Stimulated activated effector memory CD8-positive, alpha-beta T cell treated with anti-CD3 and anti-CD28 coated beads, Interleukin-12 subunit alpha, Interleukin-12 subunit beta, amount 100 ng/mL, for 72 hours (primary cell): ENCODE data around the gene LHFPL3.
A peak's percentile ranks its signal among the peaks of the same experiment; 100 is the strongest.

Source experiments
- ATAC-seq: fragments of 150-1000 bp; cut with Tn5 transposase; 2 replicates; pipeline ENCODE4 v1.10.0; 2021
- DNase-seq, 2 donors: peaks; one replicate each; pipeline ENCODE4 v3.0.0; 2021 to 2022; ENCODE audit warnings: low spot score in 2 of 2
- H3K27ac Mint-ChIP-seq: one replicate; pipeline ENCODE4 v1.8.0; 2022; ENCODE audit warnings: mild to moderate bottlenecking, mixed read lengths
- H3K36me3 Mint-ChIP-seq: one replicate; pipeline ENCODE4 v1.8.0; 2022; ENCODE audit warnings: mild to moderate bottlenecking, mixed read lengths
- H3K4me1 Mint-ChIP-seq: one replicate; pipeline ENCODE4 v1.8.0; 2022; ENCODE audit warnings: mixed read lengths
- H3K4me3 Mint-ChIP-seq: one replicate; pipeline ENCODE4 v1.8.0; 2022; ENCODE audit warnings: mild to moderate bottlenecking, mixed read lengths
- H3K9me3 Mint-ChIP-seq: one replicate; pipeline ENCODE4 v1.8.0; 2022; ENCODE audit warnings: mixed read lengths

LHFPL3 gene

DNA sequence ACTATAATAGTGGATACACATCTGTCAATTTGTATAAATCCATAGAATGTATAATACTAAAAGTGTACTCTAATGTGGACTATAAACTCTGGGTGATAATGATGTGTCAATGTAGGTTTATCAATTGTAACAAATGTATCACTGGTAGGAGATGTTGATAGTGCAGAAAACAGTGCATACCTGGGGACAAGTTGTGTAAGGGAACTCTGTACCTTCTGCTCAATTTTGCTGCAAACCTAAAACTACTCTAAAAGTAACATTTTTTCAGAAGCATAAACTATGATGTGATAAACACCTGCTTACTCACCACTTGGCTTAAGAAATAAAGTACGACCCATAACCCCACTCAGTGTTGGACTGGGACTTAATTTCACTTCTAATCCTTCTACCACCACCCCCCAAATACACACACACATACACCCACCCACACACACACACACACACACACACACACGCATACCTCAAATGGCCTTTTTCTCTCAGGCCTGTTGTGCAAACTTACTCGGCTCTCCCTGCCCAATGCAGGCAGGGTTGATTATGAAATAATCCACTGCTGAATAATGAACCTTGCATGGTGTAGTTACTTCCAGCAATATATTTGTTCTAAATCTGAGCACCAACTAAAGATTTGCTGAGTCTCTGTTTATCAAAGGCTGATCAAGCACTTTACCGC lies 531.5 kb downstream of the LHFPL3 start:
- H3K4me1 Mint-ChIP-seq: peaks cover 14% of the 10 kb centered on the region

DNA sequence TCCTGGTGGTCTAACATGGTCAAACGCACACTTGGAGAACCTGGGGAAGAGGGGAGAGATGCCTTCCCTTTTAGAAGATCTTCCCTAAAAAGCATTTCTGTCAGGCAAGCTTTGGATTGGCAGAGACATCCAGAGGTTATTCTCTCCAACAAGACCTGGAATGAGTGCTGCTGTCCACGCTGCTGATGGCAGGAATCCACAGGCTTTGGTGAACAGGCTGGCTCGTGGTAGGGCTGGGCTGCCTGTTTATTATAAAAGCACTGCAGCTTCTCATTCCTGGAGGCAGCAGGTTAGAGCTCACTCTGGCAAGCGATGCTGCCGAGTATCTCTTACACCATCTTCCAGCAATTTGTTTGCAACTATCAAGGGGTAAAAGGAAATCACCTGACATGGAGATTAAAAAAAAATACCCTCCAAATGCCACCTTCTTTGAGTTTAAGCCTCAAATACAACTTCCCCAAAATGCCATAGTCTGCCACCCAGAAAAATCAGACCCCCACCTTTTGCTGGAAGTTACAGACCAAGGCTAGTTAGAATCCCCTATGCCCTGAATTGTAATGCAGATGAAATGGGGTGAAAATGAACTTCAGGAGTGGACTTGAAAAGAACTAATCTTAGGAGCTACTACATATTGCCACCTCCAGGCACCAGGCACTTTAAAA lies 533.5 kb downstream of the LHFPL3 start:
- DNase-seq: no peak
- H3K9me3 Mint-ChIP-seq: no peaks in the 10 kb centered on the region
- no peaks in the 10 kb centered on the region for H3K36me3 Mint-ChIP-seq
- no peak overlapping the region for H3K27ac Mint-ChIP-seq
- no peak for ATAC-seq
- H3K4me1 Mint-ChIP-seq: peaks cover 14% of the 10 kb centered on the region
- no peak overlapping the region for H3K4me3 Mint-ChIP-seq

More for the DNA sequence above, 531.5 kb downstream of the LHFPL3 start:
- Mint-ChIP-seq H3K36me3 (no peaks in the 10 kb centered on the region), H3K9me3 (no peaks in the 10 kb centered on the region), H3K4me3 (no peak overlapping the region), H3K27ac (no peak overlapping the region)
- ATAC-seq (no peak), DNase-seq (no peak)

GRCh38 chr7:104862719-104863118 lies 534.3 kb downstream of the LHFPL3 start:
- Mint-ChIP-seq H3K9me3 (no peaks in the 10 kb centered on the region), H3K36me3 (no peaks in the 10 kb centered on the region), H3K4me1 (peaks cover 10% of the 10 kb centered on the region), H3K27ac (no peak overlapping the region), H3K4me3 (no peak overlapping the region)
- ATAC-seq (no peak), DNase-seq (no peak)

GRCh38 chr7:104873401-104873800 lies 545.0 kb downstream of the LHFPL3 start:
- H3K9me3 Mint-ChIP-seq: no peaks in the 10 kb centered on the region

GRCh38 chr7:104878577-104878976 lies 550.2 kb downstream of the LHFPL3 start:
- H3K4me3 Mint-ChIP-seq: peak overlapping the region; percentile 8
- ATAC-seq: peak; percentile 84

More at GRCh38 chr7:104873401-104873800, 545.0 kb downstream of the LHFPL3 start:
- ATAC-seq: no peak
- Mint-ChIP-seq H3K4me3 (no peak overlapping the region), H3K27ac (no peak overlapping the region), H3K36me3 (no peaks in the 10 kb centered on the region), H3K4me1 (peaks cover 3% of the 10 kb centered on the region)
- no peak for DNase-seq

GRCh38 chr7:104883248-104883717 lies 554.9 kb downstream of the LHFPL3 start:
- no peaks in the 10 kb centered on the region for H3K36me3 Mint-ChIP-seq
- DNase-seq (no peak), ATAC-seq (no peak)
- H3K9me3 Mint-ChIP-seq: no peaks in the 10 kb centered on the region
- H3K27ac Mint-ChIP-seq: no peak overlapping the region
- H3K4me1 Mint-ChIP-seq: peaks cover 16% of the 10 kb centered on the region
- H3K4me3 Mint-ChIP-seq: no peak overlapping the region

More at GRCh38 chr7:104878577-104878976, 550.2 kb downstream of the LHFPL3 start:
- no peaks in the 10 kb centered on the region for H3K9me3 Mint-ChIP-seq
- no peak overlapping the region for H3K27ac Mint-ChIP-seq
- no peak for DNase-seq
- no peaks in the 10 kb centered on the region for H3K36me3 Mint-ChIP-seq
- peaks cover 11% of the 10 kb centered on the region for H3K4me1 Mint-ChIP-seq

- no peaks in the 10 kb centered on the region for H3K9me3 Mint-ChIP-seq
- DNase-seq (peak; percentile 65 to 81), ATAC-seq (peak; percentile 83)
- peaks cover 10% of the 10 kb centered on the region for H3K4me1 Mint-ChIP-seq
- no peaks in the 10 kb centered on the region for H3K36me3 Mint-ChIP-seq
- H3K4me3 Mint-ChIP-seq: no peak overlapping the region
- no peak overlapping the region for H3K27ac Mint-ChIP-seq
Measured at GRCh38 chr7:104883718-104884452, 555.5 kb downstream of the LHFPL3 start.

DNA sequence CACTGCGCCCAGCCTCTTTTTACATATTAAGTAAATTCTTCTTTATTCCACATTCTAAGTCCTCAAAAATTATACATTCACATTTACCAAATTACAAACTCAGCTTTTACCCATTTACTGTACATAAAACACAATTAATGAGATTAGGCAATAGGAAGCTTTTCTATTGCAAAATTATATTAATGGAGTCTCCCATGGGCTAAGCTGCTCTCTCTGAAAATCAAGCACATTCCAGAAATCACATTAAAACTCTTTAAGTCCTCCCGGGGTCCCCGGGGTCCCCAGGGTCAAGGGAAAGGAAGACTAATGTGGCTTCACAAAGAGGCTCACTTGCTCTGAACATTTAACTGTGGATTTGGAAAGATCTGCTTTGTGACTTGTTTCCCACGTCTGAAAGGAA lies 558.2 kb downstream of the LHFPL3 start:
- no peaks in the 10 kb centered on the region for H3K36me3 Mint-ChIP-seq
- no peak for DNase-seq
- H3K4me3 Mint-ChIP-seq: no peak overlapping the region
- H3K9me3 Mint-ChIP-seq: no peaks in the 10 kb centered on the region
- no peak overlapping the region for H3K27ac Mint-ChIP-seq
- no peak for ATAC-seq
- H3K4me1 Mint-ChIP-seq: peaks cover 9% of the 10 kb centered on the region

GRCh38 chr7:104890216-104890615 lies 561.8 kb downstream of the LHFPL3 start:
- Mint-ChIP-seq H3K36me3 (no peaks in the 10 kb centered on the region), H3K4me3 (no peak overlapping the region), H3K4me1 (no peaks in the 10 kb centered on the region), H3K9me3 (no peaks in the 10 kb centered on the region), H3K27ac (no peak overlapping the region)
- DNase-seq: no peak
- no peak for ATAC-seq

DNA sequence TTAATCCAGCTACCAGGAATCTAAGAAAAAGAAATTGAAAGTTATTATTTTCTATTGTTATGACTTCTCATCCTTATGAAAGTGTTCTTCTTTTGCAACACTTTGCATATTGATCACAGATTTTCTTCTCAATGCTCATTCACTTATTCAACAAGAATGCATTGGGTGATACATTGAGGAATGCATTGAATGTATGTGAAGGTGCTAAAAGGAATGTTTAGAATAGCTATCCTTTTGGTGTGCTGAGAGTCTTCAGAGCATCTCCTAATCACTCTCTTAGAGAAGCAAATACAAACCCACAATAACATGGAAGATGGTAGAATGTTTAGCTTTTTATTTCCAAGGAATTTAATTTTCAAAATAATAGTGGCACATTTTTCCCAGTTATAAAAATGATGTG lies 563.5 kb downstream of the LHFPL3 start:
- Mint-ChIP-seq H3K4me3 (no peak overlapping the region), H3K4me1 (no peaks in the 10 kb centered on the region), H3K9me3 (no peaks in the 10 kb centered on the region), H3K27ac (no peak overlapping the region), H3K36me3 (no peaks in the 10 kb centered on the region)
- ATAC-seq (no peak), DNase-seq (no peak)

- Mint-ChIP-seq H3K4me3 (no peak overlapping the region), H3K36me3 (no peaks in the 10 kb centered on the region), H3K9me3 (no peaks in the 10 kb centered on the region), H3K4me1 (no peaks in the 10 kb centered on the region), H3K27ac (no peak overlapping the region)
- no peak for ATAC-seq
- DNase-seq: no peak
Measured at GRCh38 chr7:104894314-104894713, 565.9 kb downstream of the LHFPL3 start.

- ATAC-seq (no peak), DNase-seq (no peak)
Measured at GRCh38 chr7:104894726-104895521, 566.5 kb downstream of the LHFPL3 start.

DNA sequence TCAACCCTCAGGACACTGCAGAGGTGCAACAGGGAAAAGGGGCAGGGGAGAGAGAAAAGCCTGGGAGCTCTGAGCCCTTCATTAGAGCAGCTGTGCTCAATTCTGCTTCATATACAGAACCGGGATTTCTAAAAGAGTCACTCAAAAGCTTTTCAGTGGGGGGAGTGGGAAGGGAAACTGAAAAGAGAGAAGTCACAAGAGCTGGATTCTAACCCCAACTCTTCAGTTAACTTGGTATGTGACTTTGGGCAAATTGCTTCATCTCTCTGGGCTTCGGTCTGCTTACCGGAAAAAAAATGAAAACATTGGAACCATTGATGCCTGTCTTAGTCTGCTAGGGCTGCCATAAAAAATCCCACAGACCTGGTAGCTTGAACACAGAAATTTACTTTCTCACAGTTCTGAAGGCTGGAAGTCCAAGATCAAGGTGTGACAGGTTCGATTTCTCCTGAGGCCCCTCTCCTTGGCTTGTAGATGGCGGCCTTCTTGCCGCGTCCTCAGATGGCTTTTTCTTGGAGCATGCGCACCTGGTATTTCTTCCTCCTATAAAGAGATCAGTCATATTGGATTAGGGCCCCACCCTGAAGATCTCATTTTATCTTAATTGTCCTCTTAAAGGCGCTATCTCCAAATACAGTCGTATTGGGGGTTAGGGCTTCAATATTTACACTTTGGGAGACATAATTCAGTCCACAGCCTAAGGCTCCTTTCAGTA lies 567.3 kb downstream of the LHFPL3 start:
- Mint-ChIP-seq H3K4me3 (no peak overlapping the region), H3K36me3 (no peaks in the 10 kb centered on the region), H3K27ac (no peak overlapping the region), H3K9me3 (no peaks in the 10 kb centered on the region), H3K4me1 (no peaks in the 10 kb centered on the region)
- DNase-seq: no peak
- ATAC-seq: no peak

More at GRCh38 chr7:104894726-104895521, 566.5 kb downstream of the LHFPL3 start:
- H3K4me3 Mint-ChIP-seq: no peak overlapping the region
- H3K27ac Mint-ChIP-seq: no peak overlapping the region
- no peaks in the 10 kb centered on the region for H3K4me1 Mint-ChIP-seq
- H3K36me3 Mint-ChIP-seq: no peaks in the 10 kb centered on the region
- H3K9me3 Mint-ChIP-seq: no peaks in the 10 kb centered on the region

- Mint-ChIP-seq H3K4me1 (no peaks in the 10 kb centered on the region), H3K4me3 (no peak overlapping the region), H3K27ac (no peak overlapping the region), H3K9me3 (no peaks in the 10 kb centered on the region), H3K36me3 (no peaks in the 10 kb centered on the region)
- ATAC-seq (no peak), DNase-seq (no peak)
Measured at GRCh38 chr7:104898434-104898833, 570.0 kb downstream of the LHFPL3 start.
